Loucy (cell line): ENCODE data around the gene CNKSR3.

Source experiments
- EZH2phosphoT487 ChIP-seq: fragments of 200-600 bp; IDR thresholded peaks from 2 replicates; pipeline ENCODE4 v1.6.1; 2018; ENCODE audit warnings: antibody characterized with exemption, mild to moderate bottlenecking, moderate library complexity, borderline replicate concordance
- TF ChIP-seq, protein P1 (sequence below): fragments of 200-600 bp; sonication (generic); conservative IDR thresholded peaks from 2 replicates; pipeline ENCODE4 v1.5.1; 2014; ENCODE audit warnings: mild to moderate bottlenecking, antibody characterized with exemption, low read length

DNA sequence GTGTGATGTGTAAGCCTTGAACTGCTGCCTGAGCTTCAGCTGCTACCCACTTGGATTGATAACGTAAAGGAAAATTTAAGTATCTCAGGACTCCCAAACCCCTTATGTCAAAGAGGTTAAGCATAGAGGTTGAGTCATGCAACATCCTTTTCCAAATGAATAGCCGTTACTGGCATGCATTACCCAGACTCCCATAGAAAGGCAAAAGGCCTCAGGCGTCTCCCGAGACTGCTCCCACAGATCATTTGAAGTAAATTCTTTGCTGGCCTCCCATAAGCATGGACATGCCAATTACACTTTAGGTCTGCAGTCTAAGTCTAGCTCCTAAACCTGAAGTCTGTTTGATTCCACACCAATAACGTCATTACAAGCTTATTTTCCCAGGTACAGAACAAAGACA lies 168.6 kb downstream of the CNKSR3 start:
- TF ChIP-seq, protein P1, sequence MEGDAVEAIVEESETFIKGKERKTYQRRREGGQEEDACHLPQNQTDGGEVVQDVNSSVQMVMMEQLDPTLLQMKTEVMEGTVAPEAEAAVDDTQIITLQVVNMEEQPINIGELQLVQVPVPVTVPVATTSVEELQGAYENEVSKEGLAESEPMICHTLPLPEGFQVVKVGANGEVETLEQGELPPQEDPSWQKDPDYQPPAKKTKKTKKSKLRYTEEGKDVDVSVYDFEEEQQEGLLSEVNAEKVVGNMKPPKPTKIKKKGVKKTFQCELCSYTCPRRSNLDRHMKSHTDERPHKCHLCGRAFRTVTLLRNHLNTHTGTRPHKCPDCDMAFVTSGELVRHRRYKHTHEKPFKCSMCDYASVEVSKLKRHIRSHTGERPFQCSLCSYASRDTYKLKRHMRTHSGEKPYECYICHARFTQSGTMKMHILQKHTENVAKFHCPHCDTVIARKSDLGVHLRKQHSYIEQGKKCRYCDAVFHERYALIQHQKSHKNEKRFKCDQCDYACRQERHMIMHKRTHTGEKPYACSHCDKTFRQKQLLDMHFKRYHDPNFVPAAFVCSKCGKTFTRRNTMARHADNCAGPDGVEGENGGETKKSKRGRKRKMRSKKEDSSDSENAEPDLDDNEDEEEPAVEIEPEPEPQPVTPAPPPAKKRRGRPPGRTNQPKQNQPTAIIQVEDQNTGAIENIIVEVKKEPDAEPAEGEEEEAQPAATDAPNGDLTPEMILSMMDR, result no peak
- TF ChIP-seq EZH2phosphoT487, result no peak
